ENCODE results near the gene RNF5. TPM values are rescaled to one million over a fixed set of nuclear protein-coding genes. Genes with fewer than 3 reads are reported as not detected.

The RNF5 gene
- total and polyA plus RNA-seq, 9 of the 15 experiments (the other 6 are each of a cell fraction or from before 2014, with no cell fraction given): 62.2 to 245 (median 129) TPM

- peak; percentile 86 for TF ChIP-seq ETS1 (conservative IDR thresholded peaks at IDR 0.05; ENCODE audit: control insufficient read depth, low read depth, low read length)
- peak; percentile 83 to 91; a peak in 3 of 4 replicates for TF ChIP-seq SIN3A (IDR thresholded peaks at IDR 0.05; ENCODE audit: borderline replicate concordance in 2 of 2, control insufficient read depth in 1 of 2, low read depth in 2 of 2, low read length in 2 of 2)
- peak; percentile 76 for TF ChIP-seq SUPT5H (IDR thresholded peaks at IDR 0.05)
- peak; percentile 55 for TF ChIP-seq RB1 (IDR thresholded peaks at IDR 0.05; ENCODE audit: low read depth)
- TF ChIP-seq ZNF133 (CRISPR knock-in tag; IDR thresholded peaks at IDR 0.05): no peak
- peak in 1 of 2 experiments; percentile 84; a peak in 3 of 4 replicates for TF ChIP-seq ARNT (IDR thresholded peaks at IDR 0.05)
- peak; percentile 97 to 99 for TF ChIP-seq FOXK2 (conservative IDR thresholded peaks at IDR 0.05 in 1 of 2, IDR thresholded peaks at IDR 0.05 in 1 of 2; ENCODE audit: low read depth in 2 of 2)
- peak in 1 of 3 experiments; percentile 73; a peak in 2 of 6 replicates for TF ChIP-seq ZBTB11 (CRISPR knock-in tag; IDR thresholded peaks at IDR 0.05)
- no peak for TF ChIP-seq FOXA1 (IDR thresholded peaks at IDR 0.05; ENCODE audit: borderline replicate concordance)
- peak; percentile 2; the same call in 1 of the 2 replicates for TF ChIP-seq MXI1 (IDR thresholded peaks at IDR 0.05; ENCODE audit: low read depth, low read length)
- TF ChIP-seq, protein P1, sequence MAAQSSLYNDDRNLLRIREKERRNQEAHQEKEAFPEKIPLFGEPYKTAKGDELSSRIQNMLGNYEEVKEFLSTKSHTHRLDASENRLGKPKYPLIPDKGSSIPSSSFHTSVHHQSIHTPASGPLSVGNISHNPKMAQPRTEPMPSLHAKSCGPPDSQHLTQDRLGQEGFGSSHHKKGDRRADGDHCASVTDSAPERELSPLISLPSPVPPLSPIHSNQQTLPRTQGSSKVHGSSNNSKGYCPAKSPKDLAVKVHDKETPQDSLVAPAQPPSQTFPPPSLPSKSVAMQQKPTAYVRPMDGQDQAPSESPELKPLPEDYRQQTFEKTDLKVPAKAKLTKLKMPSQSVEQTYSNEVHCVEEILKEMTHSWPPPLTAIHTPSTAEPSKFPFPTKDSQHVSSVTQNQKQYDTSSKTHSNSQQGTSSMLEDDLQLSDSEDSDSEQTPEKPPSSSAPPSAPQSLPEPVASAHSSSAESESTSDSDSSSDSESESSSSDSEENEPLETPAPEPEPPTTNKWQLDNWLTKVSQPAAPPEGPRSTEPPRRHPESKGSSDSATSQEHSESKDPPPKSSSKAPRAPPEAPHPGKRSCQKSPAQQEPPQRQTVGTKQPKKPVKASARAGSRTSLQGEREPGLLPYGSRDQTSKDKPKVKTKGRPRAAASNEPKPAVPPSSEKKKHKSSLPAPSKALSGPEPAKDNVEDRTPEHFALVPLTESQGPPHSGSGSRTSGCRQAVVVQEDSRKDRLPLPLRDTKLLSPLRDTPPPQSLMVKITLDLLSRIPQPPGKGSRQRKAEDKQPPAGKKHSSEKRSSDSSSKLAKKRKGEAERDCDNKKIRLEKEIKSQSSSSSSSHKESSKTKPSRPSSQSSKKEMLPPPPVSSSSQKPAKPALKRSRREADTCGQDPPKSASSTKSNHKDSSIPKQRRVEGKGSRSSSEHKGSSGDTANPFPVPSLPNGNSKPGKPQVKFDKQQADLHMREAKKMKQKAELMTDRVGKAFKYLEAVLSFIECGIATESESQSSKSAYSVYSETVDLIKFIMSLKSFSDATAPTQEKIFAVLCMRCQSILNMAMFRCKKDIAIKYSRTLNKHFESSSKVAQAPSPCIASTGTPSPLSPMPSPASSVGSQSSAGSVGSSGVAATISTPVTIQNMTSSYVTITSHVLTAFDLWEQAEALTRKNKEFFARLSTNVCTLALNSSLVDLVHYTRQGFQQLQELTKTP (IDR thresholded peaks at IDR 0.05; ENCODE audit: low read depth in 1 of 2, partially characterized antibody in 2 of 2): peak in 1 of 2 experiments; percentile 16
- TF ChIP-seq ZFP30 (CRISPR knock-in tag; IDR thresholded peaks at IDR 0.05; ENCODE audit: borderline replicate concordance): no peak
- TF ChIP-seq HDAC8 (tag; IDR thresholded peaks at IDR 0.05): no peak
- TF ChIP-seq ZBTB17 (CRISPR knock-in tag; IDR thresholded peaks at IDR 0.05): peak; percentile 90
- TF ChIP-seq HDGF (IDR thresholded peaks at IDR 0.05): no peak
- TF ChIP-seq GABPA (tag; conservative IDR thresholded peaks at IDR 0.05; ENCODE audit: low read depth): peak; percentile 94
Observed at GRCh38 chr6:32153564-32154513, 24.4 kb upstream of the RNF5 start, which contains the start of gene PPT2 (continued).

Data from K562 (cell line).